Stromal cell of bone marrow (primary cell): ENCODE results near the gene MYL7.
"Not testable (repeated sequence)": the region's sequence is repeated elsewhere in the genome, so short reads cannot be mapped to it uniquely, and the experiment has no call there.

Source experiments
- DNase-seq: peaks from one replicate; pipeline ENCODE4 v3.0.0-alpha.2; 2012; ENCODE audit warnings: low read depth

The MYL7 gene

DNA sequence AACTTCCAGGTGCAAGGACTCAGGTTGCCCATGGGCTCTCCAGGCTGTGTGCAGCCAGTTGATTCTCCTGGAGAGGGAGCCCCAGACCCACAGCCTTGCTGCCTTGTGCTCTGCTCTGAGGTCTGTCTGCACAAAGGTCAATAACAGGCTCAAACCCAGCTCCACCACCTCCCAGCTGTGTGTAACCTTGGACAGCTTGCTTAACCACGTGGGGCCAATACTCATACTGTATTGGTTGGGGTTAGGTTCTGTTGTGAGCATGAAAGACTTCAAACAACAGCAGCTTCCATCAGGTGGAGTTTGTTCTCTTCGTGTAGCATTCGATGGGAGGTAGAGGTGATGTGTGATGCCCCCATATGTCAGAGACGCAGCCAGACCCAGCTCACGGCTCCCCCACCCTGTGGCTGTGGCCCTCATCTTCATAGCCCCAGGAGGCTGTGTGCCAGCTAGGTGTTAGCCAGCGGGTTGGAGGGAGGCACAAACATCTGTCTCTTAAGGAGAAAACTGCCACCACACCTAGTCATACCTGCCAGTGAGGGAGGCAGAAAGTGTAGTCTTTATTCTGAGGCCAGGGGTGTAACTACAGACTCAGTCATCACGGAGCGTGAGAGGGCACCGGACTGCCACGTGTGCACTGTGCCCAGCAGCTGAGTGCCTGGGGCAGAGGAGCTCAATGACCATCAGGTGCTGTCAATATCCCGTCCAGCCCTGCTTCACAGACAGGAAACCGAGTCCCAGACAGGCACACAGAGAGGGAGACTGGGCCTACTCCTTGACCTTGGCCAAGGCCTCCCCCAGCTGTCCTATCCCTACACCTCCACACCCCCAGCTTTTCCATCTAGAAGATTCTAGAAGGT lies 9.7 kb downstream of the MYL7 start:
- DNase-seq = no peak

DNA sequence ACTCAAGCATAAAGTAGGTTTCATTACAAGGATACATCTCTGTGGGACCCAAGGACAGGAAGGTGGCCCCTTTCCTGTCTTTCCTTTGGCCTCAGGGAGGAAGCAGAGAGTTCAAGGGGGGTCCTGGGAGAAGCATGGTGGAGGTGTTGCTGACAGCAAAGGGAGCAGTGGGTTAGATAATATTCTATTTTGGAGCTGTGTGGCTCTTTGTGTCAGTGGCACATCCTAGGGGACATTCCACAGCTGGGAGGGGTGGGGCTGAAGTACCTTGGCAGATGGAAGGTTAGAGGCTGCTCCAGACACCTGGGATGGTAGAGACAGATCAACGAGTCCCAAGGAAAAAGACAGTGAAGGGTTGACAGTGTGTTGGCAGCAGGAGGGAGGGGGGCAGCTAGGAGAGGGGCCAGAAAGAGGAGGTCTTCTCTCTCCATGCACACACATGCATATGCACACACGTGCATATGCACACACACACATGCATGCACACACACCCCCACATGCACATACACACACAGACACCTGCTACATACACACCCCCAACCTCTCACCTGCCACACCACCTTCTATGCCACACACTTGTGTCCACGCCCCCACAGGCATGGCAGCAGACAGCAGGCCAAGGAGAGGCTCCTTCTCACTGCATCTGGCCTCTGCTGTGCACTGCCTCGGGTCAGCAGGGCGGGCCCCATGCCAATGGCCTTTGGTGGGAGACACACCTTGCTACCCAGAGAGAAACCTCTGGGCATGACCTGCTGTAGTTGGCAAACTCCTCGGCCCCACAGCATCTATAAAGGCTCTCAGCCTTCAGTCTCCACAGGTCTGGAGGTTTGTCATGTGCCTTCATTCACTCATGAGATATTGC lies 12.2 kb downstream of the MYL7 start:
- DNase-seq = no peak

DNA sequence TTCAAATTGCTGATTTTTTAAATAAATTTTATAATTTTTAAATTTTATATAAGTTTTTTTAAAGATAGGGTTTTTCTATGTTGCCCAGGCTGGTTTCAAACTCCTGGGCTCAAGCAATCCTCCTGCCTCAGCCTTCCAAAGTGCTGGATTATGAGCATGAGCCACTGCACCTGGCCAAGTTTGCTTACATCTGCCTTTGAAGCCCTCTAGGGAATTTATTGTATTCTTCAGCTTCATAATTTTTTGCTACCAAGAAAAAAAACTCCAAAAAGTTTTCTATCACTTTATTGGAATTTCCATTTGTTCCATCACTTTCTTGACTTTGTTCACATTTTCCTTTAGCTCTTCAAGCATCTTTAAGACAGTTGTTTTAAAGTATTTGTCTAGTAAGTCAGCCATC lies 14.0 kb downstream of the MYL7 start:
- no peak for DNase-seq

DNA sequence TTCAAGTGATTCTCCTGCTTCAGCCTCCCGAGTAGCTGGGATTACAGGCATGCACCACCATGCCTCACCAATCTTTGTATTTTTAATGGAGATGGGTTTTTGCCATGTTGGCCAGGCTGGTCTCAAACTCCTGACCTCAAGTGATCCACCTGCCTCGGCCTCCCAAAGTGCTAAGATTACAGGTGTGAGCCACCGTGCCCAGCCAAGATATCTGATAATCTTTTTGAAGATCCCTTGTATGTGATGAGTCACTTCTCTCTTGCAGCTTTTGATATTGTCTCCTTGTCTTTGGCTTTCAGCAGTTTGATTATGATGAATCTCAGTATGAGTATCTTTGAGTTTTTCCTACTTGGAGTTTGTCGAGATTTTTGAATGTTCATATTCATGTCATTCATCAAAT lies 14.6 kb downstream of the MYL7 start:
- DNase-seq = not testable (repeated sequence)

DNA sequence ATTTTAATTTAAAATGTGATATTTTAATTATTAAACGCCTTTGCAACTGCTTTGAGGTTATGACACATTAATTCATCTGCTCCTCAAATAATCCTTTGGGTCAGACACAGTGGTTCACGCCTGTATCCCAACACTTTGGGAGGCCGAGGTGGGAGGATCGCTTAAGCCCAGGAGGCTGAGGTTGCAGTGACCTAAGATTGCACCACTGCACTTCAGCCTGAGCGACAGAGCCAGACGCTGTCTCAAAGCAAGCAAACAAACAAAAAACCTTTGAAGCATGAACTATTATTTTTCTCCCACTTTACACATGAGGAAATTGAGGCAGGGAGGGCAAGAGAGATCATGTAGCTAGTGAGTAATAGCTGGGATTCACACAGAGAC lies 16.3 kb downstream of the MYL7 start:
- DNase-seq = no peak

DNA sequence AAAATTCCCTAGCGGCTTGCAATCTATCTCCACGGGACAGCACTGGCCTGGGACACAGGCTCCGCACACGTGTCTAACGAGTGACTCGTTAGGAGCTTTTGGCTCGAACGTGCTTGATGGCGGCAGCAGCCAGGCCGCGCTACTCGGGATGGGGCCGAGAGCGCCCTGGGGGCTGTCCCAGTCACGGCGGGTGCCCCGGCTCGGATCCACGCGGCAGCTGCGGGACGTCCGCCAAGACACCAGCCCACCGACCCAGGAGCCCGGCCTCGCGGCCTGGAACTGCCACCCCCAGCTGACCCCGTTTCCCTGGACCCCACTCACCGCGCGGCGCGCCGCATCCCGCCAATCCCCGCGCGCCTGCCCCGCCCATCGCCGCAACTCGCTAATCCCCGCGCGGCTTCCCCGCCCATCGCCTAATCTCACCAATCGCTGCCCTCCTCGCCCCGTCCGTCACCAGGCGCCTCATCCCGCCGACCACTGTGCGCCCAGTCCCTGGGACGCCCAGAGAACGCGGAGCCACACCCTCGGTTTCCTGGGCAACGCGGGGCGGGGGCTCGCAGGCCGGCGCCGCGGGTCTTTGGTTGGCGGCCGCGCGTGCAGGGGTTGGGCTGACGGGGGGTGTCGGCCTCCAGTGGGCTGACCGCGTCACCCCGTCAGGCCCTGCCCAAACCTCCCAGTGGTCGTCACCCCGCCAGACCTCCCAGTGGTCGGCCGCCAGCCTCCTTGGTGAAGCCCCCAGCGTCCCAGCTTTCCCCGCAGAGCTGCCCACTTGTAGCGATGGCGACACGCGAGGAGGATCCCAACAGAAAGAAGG lies 17.7 kb downstream of the MYL7 start, which contains the start of gene POLD2:
POLD2 (minus strand) TSS at position 359 of the 814 bp plus-strand sequence. CDS start 1,495 bp downstream, outside the sequence.
- DNase-seq = peak; percentile 94

DNA sequence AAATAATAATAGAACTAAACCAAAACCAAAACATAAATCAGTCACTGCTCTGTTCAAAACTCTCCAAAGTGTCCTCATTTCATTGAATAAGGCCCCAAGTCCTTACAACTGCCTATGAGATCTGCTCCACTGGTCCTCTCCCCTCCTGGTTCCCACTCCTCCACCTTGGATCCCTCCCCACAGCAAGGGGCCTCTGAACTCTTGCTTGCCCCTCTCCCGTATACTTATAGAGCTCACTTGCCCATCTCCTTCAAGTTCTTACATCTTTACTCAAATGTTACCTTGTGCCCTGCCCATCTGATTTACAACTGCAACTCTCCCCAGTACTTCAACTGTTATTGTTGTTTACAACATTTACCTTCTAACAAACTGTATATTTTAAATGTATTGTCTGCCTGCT lies 18.6 kb downstream of the MYL7 start:
- no peak for DNase-seq

DNA sequence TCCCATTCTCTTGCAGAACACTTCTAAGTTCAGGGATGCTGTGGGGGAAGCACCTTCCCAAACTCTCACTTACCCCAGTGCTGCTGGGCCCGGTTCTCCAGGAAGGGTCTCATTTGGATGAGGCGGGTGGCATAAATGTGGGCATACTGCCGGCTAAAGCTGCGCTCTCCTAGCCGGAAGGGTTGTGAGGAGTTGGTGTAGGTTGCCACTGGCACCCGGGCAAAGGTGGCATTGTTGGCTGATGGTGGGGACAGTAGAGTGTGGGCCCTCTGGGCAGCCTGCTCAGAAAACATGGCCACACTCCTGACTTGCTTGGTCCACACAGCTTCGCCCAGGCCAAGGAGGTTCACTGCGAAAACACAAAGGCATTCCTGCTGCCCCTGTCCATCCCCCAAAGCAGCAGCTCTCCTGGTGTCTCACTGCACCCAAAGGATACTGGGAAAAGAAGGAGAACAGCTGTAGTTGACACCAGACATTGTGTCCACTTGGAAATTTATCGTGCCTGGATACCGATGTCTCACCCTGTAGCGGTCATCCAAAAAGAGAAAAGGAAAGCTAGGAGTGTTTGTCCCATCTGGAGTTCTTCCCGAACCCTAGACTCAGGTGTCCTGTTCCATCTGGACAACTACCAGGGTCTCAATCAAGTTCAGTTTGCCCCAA lies 19.2 kb downstream of the MYL7 start:
- DNase-seq = no peak

DNA sequence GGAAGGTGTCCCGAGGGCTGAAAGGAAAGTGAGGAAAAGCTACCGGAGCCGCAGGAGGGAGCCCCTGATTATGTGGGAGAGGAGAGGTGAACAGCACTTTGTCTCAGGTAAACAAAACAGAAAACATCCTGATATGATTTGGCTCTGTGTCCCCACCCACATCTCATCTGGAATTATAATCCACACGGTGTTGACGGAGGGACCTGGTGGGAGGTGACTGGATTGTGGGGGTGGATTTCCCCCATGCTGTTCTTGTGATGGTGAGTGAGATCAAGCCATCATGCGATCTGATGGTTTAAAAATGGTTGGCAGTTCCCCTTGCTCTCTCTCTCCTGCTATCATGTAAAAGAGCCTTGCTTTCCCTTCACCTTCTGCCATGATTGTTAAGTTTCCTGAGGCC lies 20.7 kb downstream of the MYL7 start:
- DNase-seq = no peak

DNA sequence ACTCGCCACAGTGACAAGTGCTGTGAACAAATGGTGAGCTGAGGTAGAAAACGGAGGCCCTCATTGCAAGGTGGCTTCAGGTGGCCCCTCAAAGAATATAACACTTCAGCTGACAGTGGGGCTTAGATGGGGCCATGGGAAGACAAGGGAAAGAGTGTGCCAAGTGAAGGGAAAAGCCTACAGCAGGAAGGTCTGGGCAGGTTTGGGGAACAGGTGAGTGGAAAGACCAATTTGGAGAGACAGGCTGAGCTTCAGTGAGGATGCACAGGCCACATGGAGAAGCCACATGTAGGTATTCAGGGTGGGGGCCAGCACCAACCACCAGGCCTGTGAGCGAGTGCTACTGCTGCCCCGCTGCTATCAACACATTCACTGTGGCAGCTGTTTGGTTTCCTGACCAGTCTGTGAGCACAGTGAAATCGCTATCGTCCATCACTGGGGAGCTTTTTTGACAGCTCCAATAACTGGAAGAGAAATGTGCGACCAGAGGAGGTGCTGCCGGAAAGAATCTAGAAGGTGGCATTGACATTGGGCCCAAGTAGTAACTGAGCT lies 21.2 kb downstream of the MYL7 start:
- no peak for DNase-seq

DNA sequence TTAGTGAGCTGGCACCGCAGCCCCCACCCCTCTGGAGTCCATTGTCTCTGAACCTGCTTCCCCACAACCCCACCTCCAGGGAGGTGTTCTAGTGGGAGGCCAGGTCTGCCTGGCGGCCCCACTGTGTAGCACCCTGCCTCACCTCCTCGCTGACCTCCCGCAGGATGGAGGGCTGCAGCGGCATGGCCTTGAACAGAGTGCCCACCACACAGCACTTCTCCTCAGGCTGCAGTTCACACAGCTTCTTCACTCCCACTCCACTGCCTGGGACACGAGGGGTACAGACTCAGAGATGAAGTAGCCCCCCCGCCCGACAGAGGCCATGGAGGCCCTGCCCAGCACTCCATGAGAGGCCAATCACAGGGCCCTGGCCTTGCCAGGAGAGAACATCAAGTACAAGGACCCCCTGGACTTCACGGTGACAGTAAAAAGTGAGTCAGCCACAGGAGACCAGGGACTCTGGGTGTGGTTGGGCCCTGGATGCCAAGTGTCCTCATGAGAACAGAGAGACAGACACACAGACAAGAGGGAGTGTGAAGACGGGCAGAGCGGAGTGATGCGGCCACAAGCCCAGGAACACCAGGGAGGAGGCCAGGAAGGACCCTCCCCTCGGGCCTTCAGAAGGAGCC lies 23.2 kb downstream of the MYL7 start:
- no peak for DNase-seq

DNA sequence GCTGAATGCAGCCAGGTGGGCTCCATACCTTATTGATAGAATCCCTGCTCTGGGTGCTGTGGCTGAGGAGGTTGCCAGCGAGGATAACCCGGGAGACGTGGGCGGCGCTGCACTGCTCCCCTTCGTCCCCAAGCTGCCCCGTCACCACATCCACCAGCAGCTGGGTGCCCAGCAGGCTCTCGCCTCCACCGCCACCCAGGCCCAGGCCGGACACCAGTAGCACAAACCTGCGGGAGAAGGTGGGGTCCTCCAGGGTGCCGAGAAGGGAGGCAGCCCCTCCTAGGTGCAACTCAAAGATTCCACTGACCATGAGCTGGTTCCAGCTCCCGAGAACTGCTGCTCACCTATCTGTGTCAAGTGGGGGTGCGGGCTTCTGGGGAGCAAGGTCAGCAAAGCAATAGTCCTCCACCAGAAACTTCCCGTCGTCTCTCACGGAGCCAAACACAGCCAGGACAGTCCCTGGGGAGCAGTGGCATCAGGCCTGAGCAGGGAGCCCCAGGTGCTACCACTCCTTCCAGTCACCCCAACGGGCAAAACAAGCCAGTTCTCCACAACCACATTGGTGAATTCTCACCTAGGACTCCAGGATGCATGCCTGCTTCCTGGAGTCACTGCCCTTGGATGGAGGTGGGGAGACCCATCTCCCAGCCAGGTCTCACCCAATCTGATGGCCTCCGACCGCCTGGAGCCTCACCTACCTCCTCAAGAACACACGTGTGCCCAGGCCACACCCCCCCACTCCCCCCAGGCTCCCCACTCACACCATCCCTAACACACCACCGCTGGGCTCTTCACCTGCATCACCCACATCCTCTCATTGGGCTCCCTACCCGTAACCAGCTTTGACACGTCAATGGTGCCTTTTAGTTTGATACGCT lies 24.1 kb downstream of the MYL7 start:
- no peak for DNase-seq

DNA sequence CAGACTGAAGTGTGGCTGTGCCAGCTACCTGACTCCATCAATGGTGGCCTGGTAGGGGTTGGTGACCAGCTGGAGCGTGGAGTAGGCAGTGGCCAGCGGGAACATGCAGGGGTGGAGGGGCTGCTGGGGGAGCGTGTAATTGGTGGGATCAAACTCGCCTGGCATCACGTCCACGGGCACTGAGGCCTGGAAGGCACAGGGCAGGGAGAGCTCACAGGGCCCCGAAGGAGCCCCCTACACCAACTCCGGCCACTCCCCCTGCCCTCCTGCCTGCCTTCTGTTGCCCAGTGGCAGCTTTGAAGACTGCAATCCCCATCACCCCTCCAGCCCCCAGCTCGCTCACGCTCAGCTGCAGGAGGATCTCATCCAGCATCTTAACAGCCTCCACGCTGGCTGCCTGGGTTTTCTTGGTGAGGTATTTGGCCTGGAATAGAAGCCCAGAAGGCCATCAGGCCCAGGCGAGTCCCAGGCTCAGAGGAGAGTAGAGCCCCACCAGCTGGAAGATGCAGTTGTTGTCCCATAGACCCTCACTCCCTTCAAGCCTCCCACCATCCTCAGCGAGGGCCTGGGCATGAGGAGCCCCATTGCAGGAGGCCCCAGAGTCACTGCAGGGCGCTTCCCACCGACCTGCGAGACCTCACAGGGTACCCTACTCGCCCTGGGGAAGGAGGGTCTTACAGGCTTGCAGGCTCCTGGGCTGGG lies 24.9 kb downstream of the MYL7 start:
- DNase-seq = no peak

DNA sequence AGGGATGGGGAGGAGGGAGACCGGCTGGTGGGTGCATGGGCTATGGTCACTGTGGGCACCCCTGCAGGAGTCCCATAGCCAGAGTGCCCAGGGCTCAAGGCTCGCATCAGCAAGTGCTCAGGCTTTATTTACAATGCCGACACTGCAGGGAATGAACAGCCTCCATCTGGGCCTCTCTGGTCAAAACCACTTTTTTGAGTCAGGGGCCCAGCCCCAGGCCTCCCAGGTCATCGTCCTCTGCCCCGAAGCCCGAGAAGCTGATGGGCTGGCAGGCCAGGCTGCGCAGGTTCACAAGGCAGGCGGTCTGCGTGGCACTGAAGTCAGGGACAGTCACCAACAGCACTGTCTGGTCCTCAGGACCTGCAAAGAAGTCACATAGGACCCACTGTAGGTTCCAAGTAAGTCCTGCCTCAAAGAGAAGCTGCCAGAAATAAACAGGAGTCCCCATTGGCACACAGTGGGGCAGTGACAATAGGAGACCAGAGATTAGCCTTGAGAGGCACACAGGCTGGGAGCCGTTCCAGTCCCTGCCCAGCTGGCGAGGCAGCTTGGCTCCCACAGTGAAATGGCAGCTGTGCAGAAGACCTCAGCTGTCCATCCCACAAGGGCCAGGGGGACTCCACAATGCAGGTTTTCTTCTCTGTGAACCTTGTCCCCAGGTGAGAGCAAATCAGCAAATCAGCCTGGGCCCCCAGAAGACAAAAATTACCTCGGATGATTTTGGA lies 26.4 kb downstream of the MYL7 start:
- DNase-seq = no peak

DNA sequence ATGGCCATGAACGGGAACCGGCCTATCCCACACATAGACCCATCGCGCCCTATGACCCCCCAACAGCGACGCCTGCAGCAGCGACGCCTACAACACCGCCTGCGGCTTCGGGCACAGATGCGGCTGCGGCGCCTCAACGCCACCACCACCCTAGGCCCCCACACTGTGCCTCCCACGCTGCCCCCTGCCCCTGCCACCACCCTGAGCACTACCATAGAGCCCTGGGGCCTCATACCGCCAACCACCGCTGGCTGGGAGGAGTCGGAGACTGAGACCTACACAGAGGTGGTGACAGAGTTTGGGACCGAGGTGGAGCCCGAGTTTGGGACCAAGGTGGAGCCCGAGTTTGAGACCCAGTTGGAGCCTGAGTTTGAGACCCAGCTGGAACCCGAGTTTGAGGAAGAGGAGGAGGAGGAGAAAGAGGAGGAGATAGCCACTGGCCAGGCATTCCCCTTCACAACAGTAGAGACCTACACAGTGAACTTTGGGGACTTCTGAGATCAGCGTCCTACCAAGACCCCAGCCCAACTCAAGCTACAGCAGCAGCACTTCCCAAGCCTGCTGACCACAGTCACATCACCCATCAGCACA lies 27.3 kb downstream of the MYL7 start:
- no peak for DNase-seq

DNA sequence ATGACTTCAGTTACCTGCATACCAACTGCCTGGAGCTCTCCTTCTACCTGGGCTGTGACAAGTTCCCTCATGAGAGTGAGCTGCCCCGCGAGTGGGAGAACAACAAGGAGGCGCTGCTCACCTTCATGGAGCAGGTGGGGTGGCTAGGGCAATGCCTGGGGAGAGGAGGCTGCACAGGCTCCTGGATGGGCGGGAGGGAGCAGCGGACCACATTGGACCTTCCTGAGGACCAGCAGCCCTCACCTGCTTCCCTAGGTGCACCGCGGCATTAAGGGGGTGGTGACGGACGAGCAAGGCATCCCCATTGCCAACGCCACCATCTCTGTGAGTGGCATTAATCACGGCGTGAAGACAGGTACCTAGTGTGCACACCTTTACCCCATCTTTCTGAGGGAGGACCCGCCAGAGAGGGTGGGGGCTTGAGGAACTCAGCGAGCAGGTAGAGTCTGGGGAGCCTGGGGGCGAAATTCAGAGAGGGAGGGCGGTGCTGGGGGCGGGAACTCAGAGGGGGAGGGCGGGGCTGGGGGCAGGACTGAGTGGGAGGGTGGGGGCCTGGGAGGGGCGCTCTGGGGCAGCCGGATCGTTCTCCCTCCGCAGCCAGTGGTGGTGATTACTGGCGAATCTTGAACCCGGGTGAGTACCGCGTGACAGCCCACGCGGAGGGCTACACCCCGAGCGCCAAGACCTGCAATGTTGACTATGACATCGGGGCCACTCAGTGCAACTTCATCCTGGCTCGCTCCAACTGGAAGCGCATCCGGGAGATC lies 28.0 kb downstream of the MYL7 start:
- no peak for DNase-seq

DNA sequence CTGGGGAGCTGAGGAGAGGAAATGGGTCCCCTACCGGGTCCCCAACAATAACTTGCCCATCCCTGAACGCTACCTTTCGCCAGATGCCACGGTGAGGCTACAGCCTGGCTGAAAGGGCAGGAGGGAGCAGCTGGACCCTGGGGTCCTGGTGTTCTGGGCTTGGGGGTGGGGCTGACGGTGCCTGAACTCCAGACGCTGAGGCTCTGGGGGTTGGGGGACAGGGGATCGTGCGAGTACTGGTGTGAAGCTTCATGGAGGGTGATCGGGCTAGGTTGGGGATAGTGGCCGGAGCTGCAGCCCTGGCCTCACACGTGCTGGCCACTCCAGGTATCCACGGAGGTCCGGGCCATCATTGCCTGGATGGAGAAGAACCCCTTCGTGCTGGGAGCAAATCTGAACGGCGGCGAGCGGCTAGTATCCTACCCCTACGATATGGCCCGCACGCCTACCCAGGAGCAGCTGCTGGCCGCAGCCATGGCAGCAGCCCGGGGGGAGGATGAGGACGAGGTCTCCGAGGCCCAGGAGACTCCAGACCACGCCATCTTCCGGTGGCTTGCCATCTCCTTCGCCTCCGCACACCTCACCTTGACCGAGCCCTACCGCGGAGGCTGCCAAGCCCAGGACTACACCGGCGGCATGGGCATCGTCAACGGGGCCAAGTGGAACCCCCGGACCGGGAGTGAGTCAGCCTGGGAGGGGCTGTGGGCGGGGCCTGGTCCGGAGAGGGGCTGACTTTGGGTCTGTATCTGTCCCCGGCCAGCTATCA lies 28.7 kb downstream of the MYL7 start:
- no peak for DNase-seq
